Activated CD4-positive, alpha-beta T cell treated with anti-CD3 and anti-CD28 coated beads, Interleukin-10, Interleukin-2, amounts not matched to agents 100 ng/mL and 50 ng/mL, durations not matched to agents 16 hours and 8 hours (primary cell): ENCODE data around the gene ATXN10.
A peak's percentile ranks its signal among the peaks of the same experiment; 100 is the strongest.
"Not testable (repeated sequence)": the region's sequence is repeated elsewhere in the genome, so short reads cannot be mapped to it uniquely, and the experiment has no call there.

Source experiments
- DNase-seq: peaks from one replicate; pipeline ENCODE4 v3.0.0-alpha.2; 2020

The ATXN10 gene

DNA sequence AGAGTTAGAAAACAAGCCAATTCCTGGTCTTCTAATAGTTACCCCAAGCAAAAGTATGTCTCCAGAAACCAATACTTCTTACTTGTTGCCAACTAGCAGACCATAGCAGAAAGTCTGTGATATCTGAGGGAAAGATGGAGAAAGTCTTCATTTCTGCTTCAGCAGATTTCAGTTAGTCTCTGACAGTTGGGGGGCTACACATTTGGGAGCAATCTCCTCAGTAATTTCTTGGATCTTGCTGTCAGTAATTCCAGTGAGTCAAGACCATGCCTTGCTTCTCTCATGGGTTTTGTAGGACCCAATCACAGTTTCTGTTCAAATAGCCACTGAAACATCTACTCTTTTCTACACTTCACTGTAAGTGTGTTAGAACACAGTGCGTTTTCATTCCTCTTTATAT lies 118.8 kb downstream of the ATXN10 start:
- no peak for DNase-seq

DNA sequence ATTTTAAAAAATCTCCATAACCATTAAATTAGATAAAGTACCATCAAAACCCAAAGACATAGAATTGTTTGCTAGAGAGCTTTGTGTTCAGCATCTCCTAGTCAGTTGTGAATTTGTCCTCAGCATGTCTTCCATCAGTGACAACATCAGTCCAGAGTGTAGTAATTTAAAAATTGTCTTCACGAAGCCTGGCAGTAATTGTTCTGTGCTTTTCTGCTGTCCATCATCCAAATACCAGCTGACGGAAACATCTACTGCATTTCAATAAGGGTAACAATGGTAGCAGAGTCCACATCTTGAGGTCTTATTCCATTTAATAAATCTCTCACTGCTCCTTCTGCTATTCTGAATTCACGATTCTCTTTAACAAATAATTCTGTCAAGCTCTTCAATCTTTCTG lies 121.5 kb downstream of the ATXN10 start:
- DNase-seq, result no peak

DNA sequence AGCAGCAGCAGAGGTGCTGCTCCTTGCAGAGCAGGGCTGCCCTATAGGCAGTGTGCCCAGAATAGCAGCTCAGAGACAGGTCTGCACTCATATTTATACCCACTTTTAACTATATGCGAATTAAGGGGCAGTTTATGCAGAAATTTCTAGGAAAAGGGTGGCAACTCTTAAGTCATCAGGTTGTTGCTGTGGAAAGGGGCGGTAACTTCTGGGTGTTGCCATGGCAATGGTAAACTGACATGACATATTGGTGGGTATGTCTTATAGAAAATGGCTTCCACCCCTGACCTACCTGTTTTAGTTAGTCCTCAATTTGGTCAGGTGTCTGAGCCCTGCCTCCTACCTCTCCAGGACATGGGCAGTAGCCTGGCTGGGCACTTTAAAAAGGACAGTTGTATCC lies 122.3 kb downstream of the ATXN10 start:
- DNase-seq, result no peak

DNA sequence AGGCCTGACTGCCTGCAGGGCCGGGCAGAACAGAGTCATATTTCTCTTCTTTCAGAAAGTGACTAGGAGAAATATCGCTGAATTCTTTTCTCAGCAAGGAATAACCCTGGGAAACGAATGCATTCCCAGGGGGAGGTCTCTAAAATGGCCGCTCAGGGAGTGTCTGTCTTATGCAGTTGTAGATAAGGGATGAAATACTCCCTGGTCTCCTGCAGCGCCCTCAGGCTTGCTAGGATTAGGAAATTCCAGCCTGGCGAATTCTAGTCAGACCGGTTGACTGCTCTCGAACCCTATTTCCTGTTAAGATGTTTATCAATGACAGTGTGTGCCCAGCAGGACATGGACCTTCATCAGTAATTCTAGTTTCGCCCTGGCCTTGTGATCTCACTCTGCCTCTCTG lies 124.4 kb downstream of the ATXN10 start:
- not testable (repeated sequence) for DNase-seq

DNA sequence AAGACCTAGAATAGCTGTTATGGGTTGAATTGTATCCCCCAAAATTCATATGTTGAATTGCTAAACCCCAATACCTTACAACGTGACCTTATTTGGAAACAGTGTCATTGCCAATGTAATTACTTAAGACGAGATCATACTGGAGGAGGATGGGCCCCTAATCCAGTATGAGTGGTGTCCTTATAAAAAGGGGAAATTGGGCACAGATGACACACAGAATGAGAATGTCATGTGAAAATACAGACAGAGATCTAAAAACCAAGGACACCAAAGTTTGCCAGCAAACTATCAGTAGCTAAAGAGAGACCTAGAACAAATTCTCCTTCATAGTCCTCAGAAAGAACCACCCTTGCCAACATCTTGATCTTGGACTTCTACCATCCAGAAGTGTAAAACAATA lies 127.7 kb downstream of the ATXN10 start:
- no peak for DNase-seq

DNA sequence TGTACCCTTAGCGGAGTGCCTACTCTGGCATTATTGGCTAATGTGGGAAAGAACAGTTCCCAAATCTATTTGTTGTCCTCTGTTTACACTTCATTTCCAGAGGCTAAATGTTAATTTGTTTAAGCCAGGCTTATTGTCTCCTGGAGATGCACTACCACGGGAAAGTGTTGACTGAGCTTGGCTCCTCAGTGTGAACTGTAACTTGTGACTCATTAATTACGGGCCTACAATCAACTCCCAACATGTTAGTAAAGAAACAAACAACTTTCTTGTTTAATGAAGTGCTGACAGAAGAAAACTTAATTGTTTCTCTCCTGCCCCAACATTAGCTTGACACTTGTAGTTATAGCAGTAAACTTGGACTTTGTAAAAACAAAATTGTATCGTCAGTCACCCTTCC lies 130.4 kb downstream of the ATXN10 start:
- no peak for DNase-seq

DNA sequence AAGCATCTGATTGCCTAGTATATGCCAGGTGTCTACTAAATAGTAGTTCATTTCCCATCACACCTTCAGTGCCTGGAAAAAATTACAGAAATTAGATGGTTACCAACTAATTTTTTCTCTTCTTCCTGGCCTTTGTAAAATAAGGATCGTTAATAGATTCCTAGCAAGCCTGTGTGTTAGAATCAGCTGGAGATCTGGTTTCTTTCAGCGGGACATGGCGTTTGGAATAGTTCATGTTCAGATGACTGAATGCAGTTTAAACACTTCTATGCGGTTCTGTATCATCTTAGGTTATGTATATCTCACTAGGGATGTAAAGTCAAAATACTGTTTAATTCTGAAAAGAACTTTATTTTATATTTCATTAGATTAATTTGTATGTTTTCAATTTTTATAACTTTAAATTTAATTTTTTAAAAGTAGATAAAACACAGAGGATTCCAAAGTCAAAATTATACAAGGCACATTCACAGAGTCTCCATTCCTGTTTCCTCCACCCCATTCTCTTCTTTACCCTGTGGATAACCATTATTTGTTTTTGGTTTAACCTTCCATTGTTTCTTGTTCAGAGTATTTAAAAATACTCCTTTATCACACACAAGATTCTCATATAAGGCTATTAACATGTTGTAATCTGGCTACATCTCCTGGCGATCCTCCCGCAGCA lies 132.8 kb downstream of the ATXN10 start:
- DNase-seq, result no peak

DNA sequence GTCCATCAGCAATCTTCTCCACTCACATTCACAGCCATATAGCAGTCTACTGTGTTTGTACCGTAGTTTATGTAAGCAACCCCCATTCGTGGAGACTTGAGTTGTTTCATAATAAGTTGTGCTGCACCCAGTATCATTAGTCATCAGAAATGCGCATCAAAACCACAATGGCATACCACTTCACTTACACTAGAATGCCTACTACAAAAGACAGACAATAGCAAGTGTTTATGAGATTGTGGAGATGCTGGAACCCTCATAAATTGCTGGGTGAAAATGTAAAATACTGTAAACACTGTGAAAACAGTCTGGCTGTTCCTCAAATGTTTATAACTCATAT lies 133.3 kb downstream of the ATXN10 start:
- peak; percentile 14 for DNase-seq

DNA sequence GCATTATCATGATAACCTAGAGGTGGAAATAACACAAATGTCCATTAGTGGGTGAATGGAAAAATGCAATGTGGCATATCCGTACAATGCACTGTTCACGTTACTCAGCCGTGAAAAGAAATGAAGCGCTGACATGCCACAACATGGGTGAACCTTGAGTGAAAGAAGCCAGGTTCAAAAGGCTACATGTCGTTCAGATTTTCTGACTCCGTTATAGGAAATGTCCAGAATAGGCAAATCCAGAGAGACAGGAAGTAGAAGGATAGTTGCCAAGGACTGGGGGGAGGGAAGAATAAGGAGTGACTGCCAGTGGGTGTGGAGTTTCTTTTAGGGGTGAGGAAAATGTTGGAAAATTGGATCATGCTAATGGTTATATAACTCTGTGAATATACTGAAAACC lies 133.8 kb downstream of the ATXN10 start:
- no peak for DNase-seq

DNA sequence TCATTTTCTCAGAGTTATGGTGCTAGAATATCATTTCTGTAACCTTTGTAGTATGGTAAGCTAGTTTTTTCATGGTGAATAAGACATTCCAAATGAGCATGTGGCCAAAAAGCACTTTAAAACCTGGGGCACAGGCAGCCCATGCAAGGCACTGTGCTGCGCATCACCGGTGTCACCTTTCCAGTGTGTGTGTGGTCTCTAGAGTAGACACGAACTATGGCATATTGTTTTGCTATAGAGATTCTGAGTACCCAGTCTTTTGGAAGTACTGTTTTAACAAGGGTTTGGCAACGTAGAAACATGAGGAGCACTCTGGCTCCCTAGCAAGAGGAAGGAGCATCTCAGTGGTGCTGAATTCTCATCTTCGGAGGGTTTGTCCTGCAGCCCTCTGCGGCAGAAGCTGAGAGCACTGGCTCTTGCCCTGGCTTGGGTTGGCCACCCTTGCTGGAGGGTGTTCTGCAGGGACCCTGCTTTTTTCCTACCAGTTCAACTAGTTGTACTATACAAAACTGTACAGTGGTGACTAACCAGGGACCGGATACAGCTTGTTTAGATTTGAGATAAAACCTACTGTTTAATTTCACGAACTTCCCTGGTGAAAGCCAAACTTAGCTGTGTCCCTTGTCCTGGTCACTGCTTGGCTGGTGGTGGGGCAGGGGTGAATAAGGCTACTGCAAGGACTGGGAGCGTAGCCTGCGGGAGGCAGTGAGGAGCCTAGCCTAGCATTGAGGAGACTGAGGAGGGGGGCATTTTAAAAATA lies 135.7 kb downstream of the ATXN10 start:
- DNase-seq, result no peak

DNA sequence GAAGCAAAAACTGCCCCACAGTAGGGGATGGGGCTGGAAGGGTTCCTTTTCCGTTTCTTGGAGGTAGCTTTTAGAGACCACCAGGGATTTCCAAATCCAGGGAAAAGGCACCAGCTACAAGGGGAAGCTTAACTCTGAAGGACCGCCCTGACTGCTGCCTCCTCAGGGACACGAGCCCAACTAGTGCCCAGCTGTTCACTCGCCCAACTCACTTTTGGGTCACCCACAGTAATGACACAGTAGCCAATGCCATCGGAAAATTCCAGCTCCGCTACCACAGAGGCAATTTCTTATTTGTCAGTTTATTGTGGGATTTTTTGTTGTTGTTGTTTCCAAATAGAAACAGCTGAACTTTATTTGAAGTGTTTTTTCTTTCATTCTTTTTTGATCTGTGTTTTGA lies 141.3 kb downstream of the ATXN10 start:
- no peak for DNase-seq

DNA sequence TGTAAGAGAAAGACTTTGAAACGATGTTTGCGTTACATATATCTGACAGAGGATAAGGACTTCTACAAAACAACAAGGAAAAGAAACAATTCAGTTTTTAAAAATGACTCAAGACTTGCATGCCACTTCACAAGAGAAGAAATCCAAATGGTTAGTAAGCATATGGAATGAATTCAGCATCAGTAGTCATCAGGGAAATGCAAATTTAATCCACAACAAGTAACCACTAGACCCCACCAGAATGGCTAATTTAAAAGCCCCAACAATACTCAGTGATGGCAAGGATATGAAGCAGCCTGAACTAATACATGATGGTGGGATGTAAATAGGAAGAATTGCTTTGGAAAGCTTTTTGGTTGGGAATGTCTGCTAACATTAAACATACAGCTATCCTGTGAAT lies 142.6 kb downstream of the ATXN10 start:
- no peak for DNase-seq

DNA sequence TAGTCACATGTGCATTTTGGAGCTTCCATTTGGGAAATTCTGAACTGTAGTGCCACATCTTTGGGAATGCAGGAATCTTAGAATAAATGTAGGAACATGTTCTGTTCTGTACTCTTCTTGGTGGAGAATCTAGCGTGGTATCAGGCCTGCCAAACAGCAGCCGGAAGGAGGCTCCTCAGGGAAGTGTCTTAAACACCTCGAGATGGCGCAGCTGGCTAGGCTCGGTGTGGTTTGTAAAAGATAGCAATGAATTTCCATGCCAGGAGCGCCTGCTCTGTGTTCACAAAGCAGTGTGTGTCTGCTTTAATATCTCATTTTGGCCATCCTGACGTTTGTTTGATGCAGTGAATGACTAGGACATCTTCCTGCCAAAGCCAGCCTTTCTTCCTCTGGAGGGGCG lies 145.1 kb downstream of the ATXN10 start:
- no peak for DNase-seq

DNA sequence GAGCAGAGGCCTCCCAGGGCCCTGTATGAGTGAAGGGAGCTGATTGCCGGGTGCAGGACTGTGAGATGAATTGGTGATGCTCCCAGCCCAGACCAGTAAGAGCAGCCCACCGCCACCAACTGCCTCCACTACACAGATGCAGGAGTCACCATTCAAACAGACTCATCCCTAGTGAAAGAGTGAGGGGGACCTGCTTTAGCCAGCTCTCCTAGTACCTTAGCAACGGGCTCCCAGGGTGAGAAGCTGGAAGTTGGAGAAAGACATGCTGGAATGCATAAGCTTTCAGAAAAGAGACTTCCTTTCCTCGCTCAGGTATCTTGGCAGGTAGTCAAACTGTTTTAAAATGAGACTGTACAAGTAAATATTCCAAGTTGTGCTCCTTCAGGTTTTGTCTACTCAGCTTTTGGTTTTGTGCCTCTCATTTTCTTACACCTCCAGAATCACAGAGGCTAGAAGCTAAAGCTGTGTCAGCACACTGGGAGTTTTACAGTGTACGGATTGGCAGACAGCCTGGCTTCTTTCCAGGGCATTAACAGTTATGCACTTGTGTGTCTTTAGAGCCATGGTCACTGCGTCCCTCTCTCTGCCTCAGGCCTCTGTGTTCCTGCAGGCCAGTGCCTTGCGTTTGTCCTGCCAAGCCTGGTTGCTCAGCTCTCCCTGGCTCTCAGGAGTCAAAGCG lies 146.2 kb downstream of the ATXN10 start:
- DNase-seq, result no peak

DNA sequence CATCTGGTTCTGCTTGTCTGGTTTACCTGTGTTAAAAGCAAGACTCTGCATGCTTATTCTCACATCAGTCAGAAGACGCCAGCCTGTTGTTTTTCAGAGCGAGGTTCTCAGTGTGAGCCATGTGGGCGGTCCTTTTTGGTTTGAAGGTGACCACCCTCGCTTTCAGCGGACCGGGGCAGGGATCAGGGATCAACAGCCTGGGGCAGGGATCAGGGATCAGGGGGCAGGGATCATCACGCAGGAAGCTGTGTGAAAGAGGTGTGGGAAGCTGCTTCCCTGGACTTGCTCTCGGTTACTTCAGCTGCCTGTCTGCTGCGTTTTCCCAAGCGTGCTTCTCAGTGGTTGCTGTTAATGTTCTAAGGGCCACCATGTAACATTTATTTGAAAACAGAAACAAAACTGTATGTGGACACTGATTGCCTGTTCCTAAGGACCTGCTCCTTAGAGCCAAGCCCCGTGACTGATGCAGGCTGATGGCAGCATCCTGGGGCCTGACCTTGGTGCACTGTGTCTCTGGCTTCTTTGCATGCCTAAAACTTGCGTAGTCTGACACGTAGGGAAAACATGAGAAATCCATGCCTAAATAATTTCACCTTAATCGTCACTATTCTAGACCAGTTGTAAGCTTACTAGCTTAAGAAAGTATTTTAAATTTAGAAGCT lies 146.9 kb downstream of the ATXN10 start:
- no peak for DNase-seq

DNA sequence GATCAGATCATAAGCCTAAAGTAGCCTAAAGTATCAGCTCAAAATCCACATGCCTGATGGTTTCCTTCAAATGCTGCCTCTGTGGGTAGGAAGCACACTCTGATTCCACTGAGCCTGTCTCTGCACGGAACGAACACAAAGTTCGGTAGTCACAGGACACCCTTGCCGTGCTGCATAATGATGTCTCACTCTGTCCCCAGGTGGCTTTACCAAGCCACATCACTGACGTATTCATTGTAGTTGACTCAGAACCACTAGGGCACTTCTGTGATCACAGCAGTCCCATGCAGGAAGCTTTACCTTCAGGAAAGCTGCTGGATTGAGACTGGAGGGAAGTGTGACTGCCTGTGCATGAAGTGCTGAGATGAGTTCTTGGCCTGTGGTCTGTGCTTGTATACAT lies 147.7 kb downstream of the ATXN10 start:
- no peak for DNase-seq

DNA sequence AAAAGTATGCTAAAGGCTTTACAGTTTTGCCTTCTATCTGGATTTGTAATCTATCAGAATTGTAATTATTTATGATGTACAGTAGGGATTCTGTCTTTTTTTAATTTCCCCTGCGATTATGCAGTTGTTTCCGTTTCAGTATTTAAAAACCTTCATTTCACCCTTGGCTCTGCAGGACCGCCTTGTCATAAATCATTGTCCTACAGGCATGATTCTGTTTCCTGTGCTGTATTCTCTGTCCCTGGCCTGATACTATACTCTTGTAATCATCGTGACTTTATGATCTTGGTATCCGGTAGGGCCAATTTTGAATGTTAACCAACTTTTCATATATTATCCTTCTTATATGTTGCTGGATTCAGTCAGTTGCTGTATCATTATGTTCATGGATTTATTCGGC lies 151.7 kb downstream of the ATXN10 start:
- no peak for DNase-seq

DNA sequence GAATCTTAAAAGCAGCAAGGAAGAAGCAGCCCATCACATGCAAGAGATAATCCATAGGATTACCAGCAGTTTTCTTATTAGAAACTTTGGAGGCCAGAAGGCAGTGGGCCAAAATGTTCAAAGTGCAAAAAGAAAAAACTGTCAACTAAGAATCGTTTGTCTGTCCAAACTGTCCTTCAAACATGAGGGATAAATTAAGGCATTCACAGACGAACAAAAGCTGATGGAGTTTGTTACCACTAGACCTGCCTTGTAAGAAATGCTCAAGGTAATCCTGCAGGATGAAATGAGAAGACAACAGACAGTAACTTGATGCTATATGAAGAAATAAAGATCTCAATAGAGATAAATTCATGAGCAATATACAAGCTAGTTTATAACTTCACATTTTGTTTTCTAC lies 154.9 kb downstream of the ATXN10 start:
- DNase-seq, result no peak

DNA sequence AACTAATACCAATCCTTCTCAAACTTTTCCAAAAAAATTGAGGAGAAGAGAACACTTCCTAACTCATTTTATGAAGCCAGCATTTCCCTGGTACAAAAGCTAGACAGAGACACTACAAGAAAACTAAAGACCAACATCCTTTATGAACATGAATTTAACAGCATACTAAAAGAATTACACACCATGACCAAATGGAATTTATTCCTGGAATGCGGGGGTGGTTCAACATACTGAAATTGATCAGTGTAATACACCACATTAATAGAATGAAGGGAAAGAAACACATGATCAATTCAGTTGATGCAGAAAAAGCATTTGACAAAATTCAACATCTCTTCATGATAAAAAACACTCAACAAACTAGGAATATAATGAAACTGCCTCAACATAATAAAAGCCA lies 157.2 kb downstream of the ATXN10 start:
- DNase-seq, result no peak

DNA sequence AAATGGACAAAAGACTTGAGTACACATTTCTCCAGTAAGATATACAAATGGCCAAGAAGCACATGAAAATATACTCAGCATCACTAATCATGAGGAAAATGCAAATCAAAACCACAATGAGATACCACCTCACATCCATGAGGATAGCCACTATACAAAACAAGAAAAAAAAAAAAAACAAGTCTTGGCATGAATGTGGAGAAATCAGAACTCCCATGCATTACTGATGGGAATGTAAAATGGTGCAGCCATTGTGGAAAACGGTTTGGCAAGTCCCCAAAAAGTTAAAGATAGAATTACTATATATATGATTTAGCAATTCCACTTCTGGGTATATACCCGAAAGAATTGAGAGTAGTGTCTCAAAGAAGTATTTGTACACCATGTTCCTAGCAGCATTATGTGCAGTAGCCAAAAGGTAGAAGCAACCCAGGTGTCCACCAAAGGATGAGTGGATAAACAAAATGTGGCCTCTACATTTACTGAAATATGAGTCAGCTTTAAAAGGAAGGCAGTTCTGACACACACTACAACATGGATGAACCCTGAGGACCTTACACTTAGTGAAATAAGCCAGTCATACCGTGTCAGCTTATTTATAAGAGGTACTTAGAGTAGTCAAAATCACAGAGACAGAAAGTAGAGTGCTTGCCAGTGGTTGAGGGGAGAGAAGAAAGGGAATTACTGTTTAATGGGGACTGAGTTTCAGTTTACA lies 159.1 kb downstream of the ATXN10 start:
- DNase-seq, result peak; percentile 4

DNA sequence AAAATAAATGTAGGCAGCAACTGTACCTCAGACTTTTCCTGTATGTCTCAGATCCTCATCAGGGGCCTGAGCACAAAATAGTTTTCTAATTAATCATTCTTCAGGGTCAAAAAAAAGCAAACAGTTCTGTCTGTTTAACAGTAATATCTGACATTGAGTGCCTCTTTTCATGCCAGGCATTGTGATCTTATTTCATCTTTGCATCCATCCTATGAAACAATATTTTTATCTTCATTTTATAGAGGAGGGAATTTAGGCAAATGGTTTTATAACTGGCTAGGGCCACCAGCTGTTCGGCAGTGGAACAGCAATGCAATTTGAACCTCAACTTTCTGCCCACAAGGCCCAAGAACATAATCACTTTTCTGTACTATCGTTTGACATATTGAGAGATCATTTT lies 159.8 kb downstream of the ATXN10 start:
- no peak for DNase-seq

DNA sequence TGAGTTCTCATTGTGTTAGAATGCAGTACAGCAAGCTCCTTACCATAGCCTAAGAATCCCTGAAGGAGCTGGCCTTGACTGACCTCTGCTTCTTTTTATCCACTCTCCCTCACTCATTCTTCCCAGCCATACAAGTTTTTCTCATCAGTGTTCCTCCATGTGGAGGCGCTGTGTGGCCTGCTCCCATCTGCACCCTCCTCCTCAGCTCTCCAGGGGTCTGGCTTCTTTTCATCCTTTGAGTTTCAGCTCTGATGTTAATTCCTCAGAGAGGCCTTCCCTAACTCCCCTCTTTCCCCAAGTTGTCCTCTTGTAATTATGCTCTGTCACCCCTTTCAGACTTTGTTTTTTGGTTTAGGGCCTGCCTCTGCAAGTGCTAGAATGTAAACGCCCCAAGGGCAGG lies 160.5 kb downstream of the ATXN10 start:
- no peak for DNase-seq

DNA sequence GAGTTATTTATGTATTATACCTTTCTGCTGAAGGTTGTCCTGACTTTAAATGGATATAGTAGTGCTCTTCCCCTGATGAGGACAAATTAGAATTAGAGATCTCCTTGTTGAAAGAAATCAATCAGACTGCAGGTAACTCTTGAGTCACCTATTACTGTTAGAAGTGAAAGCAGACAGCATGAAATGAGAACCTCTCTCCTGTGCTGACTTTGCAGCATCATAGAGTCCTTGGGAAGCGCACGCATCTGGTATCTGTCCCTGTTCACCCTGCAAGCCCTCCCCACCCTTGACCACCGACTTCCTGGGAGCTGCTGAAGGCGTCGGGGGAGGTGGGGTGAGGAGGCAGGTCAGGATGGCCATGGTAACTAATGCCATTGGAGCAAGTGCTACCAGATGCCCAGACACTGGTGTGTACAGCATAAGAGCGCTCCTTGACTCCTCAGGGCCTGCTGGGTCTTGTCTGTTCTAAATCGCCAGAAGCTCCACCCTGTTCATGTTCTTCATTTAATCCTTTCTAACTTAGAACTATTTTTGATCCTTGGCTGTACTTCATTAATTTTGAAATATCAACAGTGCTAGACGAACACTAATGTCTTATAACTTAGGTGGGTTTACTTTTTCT lies 161.4 kb downstream of the ATXN10 start:
- DNase-seq, result no peak
